HG02588 (cell line): ENCODE data around the gene GRM6.

Source experiments
- ATAC-seq: cut with Tn5 transposase; IDR thresholded peaks from one replicate; pipeline ENCODE4 v1.9.1; 2021; ENCODE audit warnings: mild to moderate bottlenecking, moderate library complexity; ENCODE audit not compliant: unreplicated experiment

GRM6 gene

DNA sequence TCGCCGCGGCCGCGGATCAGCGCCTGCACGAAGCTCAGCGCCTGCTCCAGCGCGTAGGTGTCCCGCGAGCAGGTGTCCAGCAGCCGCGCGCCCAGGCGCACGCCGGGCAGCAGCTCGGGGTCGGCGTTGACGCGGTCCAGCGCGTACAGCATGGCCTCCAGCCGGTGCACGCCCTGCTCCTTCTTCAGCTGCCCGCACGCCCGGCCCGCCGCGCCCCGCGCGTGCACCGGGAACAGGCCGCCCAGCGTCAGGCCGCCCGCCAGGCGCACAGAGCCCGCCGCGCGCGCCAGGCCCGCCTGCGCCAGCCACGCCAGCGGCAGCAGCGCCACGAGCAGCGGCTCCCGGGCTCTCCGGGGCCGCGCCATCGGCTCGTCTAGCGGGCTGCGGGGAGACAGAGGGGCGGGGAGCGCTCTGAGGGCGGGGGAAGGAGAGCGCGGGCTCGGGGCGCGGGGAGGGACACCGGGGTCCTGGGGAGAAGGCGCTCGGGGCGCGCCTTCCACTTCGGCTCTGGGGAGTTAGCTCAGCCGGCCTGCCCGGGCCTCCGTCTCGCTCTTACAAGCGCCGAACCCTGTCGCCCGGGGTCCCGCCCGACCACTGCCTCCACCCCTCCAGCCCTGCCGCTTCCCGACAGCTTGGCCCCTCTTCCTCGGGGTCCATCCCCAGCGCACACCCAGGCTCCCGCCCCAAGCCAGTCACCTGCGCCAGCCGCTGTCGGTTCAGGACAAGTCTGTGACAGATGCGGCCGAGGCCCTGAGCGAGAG is at the start of gene GRM6:
GRM6 (minus strand) TSS at position 741 of the 761 bp plus-strand sequence; CDS start at position 365, 376 bp downstream.
- ATAC-seq: no peak

DNA sequence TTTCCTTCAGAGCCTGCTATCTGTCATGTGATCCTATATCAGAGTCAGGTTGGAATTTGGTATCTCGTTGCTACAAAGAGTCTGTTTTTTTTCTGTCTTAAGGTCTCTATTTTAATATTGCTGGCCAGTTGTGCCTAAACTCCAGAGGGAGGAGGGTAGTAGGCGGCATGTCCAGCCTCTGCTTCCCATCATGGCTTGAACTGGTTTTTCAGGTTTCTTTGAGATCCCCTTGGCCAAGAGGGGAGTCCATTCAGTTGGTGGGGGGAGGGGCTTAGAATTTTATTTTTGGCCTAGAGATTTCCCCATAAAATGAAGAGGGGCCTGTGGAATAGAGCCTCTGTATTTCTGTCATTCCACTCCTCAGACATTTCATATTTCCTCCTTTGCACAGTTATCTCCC is 49.6 kb upstream of the GRM6 start:
- no peak for ATAC-seq

- no peak for ATAC-seq
Observed at GRCh38 chr5:179033004-179033580, 38.0 kb upstream of the GRM6 start.

DNA sequence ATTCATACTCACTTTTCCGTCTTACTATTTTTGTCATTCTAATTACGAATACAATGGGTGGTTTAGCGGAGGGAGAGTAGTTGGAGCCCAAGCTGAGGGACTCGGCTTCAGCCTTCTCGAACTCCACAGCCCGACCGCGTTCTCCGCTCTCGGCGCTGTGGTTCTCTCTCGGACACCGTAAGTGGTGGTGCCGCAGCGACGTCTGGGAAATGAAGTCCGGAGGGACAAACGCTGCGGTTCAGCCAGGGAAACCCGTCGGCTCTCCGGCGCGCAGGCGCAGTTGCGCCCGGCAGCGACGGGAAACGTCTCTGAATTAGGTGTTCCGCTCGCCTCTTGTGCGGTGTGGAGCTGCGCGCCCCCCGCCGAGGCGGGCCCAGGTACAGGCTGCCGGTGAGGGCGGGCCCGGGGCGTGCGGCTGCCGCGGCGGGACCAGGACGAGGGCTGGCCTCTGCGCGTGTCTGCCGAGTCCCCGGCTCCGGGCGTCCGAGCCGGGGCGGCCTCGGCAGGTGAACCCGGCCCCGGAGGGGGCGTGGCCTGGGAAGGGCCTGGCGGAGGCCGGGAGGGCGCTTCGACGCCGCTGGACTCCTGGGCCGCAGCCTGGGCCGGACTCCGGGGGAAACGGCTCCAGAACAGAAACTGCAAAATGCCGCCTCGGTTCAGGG is 28.5 kb upstream of the GRM6 start, which contains the start of gene ZNF879:
ZNF879 (plus strand) TSS at position 277 of the 662 bp plus-strand sequence. CDS start 1,201 bp downstream, outside the sequence.
- ATAC-seq: peak; percentile 70

GRCh38 chr5:179008667-179009066 is 13.5 kb upstream of the GRM6 start:
- no peak for ATAC-seq

- no peak for ATAC-seq
Observed at GRCh38 chr5:179006564-179006963, 11.4 kb upstream of the GRM6 start.

DNA sequence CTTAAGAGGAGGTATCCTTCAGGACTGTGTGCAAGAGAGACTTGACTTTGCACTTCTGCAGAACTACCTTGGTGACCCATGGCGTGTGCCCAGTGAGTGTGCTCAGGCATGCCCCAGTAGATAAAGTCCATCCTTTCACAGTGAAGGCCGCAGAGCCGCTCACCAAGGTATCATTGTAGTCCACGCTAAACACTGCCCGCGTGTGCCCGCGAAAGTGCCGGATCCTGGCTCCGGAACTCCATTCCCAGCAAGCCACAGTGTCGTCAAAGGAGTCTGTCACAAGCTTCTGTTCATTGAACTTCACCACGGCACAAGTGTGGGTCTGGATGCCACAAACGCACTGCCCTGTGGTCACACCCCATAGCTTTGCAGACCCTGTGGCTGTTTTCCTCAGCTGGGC is 3.3 kb upstream of the GRM6 start:
- no peak for ATAC-seq

DNA sequence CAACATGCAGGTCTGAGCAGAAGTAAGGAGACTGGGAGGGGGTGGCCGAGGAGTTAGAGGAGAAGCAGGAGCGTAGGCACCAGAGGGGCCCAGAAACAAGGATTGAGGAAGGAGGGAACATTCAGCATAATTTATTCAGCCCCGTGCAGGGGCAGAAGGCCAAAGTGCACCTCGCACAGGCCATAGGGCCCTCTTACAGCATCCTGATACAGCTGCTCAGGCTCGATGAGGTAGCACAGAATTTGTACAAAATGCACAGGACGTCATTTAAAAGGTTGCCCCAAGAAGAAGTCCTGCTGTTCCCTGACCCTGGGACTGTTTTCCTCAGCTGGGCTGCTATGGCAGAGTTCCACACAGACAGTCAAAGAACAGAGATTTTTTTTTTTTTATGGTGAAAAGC is 2.1 kb upstream of the GRM6 start:
- no peak for ATAC-seq

DNA sequence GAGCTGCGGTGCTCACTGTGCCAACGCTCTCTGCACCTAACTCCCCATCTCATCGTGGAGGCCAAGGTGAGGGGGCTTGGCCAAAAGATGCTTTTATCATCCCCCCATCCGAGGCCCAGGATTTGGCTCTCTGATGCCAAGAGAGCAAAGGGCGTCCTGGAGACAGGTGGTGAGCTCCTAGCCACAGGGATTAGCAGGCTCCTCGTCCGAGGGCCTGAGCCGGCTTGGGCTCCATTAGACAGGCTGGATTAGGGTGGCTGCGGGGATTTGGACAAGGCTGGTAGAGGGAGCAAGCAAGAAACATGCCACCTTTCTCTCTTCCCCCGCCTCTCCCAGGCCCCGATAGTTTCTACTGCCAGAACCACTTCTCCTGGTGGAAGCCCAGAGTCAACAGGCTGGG is 1.0 kb upstream of the GRM6 start:
- ATAC-seq: no peak

DNA sequence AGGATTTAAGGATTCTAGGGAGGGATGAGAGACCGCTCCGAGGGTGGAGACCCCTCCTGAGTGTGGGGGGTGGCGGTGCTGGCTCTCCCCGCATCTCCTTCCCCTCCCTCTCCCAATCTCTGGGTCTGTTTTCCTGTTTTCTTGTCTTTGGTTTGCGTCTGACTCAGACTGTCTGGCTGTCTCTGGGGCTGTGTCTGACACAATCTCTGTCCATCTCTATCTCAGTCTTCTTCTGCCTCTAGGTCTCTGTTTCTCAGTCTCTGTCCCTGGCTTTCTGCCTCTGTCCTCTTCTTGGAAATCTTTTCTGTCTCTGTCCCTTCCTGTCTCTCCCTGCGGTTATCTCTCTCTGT is 196 bp upstream of the GRM6 start:
- ATAC-seq: no peak

GRCh38 chr5:178993955-178994579 is 1.1 kb downstream of the GRM6 start:
- no peak for ATAC-seq

DNA sequence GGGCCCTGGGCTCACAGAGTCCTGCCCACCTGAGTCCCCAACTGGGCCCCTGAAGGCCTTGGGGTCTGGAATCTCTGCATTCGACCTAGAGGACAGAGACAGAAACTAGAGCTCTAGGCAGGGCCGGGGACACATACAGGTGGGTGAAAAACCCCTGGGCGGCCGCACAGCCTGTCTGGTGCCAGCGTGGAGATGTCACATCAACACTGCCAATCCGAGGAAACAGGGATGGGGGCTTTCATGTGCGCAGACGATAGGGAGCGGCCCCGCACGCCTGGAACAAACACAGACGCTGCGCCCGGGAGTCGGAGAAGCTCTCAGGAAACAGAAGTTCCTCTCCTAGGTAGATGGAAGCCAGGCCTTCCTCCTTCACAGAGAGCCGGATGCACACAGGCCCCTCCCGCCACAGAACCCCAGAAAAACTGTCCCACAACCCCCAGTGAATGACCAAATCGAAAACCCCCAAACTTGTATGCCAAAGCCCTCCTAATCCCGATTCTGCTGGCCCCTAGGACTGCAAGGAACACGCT is 1.8 kb downstream of the GRM6 start:
- no peak for ATAC-seq

GRCh38 chr5:178992291-178992895 is 2.7 kb downstream of the GRM6 start:
- no peak for ATAC-seq

DNA sequence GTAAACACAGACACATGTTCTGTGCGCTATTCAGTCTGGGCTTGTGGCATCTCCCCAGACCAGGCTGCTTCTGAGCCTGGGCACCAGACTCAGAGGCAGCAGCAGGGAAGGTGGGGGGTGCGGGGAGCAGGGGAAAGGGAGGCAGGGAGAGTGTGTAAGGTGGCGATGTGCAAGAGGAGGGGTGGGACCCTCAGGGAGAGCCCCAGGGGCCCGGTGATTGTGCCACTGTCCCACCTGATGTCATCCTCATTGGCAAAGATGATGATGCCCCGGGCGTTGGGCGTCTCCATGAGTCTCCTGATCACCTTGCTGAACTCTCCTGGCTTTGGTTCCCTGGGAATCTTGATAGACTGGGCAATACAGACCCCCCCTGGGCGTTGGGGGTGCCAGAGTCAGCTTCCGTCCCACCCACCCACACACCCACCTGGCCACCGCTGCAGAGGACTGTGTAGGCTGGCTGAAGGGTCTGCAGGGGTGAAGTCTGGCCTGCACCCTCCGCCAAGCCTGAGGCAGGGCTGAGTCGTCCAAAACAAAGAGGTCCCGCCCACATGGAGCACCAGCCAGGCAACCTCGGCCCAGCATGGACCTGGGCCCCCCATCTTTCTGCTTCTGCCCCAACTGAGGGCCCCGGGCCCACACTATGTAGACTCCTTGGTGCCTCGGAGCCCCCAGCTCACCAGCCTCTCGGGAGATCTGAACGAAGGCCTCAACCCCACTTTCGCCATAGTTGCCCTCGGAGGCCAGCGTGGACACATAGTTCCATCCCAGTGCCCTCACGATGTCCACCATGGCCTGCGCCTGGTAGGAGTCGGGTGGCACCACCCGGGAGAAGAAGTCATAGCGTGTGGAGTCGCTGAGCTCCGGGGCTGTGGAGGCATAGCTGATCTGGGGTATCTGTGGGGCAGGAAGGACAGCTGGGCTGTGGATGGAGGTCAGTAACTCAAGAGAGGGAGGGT is 3.7 kb downstream of the GRM6 start:
- no peak for ATAC-seq

DNA sequence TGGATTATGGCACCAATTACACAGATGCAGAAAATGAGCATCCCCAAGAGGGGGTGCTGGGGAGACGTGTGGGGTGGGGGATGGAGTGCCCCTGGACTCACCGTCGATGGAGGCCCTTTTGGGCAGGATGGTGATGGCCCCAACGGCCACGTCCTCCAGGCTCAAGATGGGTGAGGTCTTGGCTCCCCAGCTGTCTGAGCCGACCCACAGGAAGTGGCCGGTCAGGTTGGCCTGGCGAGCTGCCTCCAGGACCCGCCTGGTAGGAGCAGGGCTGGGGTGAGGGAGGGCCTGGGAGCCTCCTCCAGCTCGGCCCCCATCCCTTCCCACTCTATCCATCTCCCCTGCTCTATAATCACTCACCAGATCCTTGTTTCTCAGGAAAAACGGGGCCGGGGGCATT is 4.6 kb downstream of the GRM6 start:
- no peak for ATAC-seq

- ATAC-seq: no peak
Observed at GRCh38 chr5:178989311-178989710, 5.8 kb downstream of the GRM6 start.

GRCh38 chr5:178988436-178989220 is 6.5 kb downstream of the GRM6 start:
- ATAC-seq: no peak

- ATAC-seq: no peak
Observed at GRCh38 chr5:178986326-178986960, 8.7 kb downstream of the GRM6 start.
